Keratinocyte (primary cell): Measurements from ENCODE around the gene ERI3. TPM values are rescaled to one million over a fixed set of nuclear protein-coding genes. Genes with fewer than 3 reads are reported as not detected.

ENCODE experiments used
- DNase-seq: peaks from one replicate; pipeline ENCODE4 v3.0.0-alpha.2; 2011; ENCODE audit warnings: low read depth, missing footprints, low spot score
- FAIRE-seq: peaks from 2 replicates; lab custom pipeline; 2011; peaks lifted over from hg19 to GRCh38; lab: Jason Lieb, UNC
- H2AFZ ChIP-seq: 2 replicates; pipeline ENCODE4 v1.6.0; 2012; ENCODE audit warnings: low read length, control low read depth, inconsistent platforms; ENCODE audit not compliant: control insufficient read depth
- H3K27ac ChIP-seq: 2 replicates; pipeline ENCODE4 v1.5.1; 2011; ENCODE audit warnings: low read length; ENCODE audit not compliant: control insufficient read depth, insufficient read depth
- H3K27me3 ChIP-seq: 3 replicates; pipeline ENCODE4 v1.6.0; 2011; ENCODE audit warnings: low read length; ENCODE audit not compliant: control insufficient read depth, insufficient read depth; ENCODE audit errors: extremely low read depth
- H3K36me3 ChIP-seq, 2 experiments: 2 replicates in 1 of 2; 3 replicates in 1 of 2; pipeline ENCODE4 v1.5.1; 2011; ENCODE audit warnings: low read length in 2 of 2, mild to moderate bottlenecking in 1 of 2; ENCODE audit not compliant: control insufficient read depth in 2 of 2, insufficient read depth in 2 of 2; ENCODE audit errors: extremely low read depth in 1 of 2
- H3K4me1 ChIP-seq: 3 replicates; pipeline ENCODE4 v1.5.1; 2011; ENCODE audit warnings: low read length; ENCODE audit not compliant: control insufficient read depth, insufficient read depth; ENCODE audit errors: extremely low read depth
- H3K4me2 ChIP-seq: 3 replicates; pipeline ENCODE4 v1.6.0; 2011; ENCODE audit warnings: low read depth, low read length; ENCODE audit not compliant: control insufficient read depth, insufficient read depth; ENCODE audit errors: extremely low read depth
- H3K4me3 ChIP-seq, 3 experiments: fragments of 200-600 bp in 1 of 3; sonication (generic) in 1 of 3; 2 replicates in 2 of 3; 3 replicates in 1 of 3; pipeline ENCODE4 v1.5.1; 2011 to 2016; ENCODE audit warnings: low read length in 3 of 3, mild to moderate bottlenecking in 3 of 3, control low read depth in 2 of 3, inconsistent platforms in 1 of 3, low read depth in 1 of 3, mixed read lengths in 1 of 3, mixed run types in 1 of 3, moderate library complexity in 1 of 3; ENCODE audit not compliant: control insufficient read depth in 2 of 3, insufficient read depth in 2 of 3; ENCODE audit errors: extremely low read depth in 1 of 3
- H3K79me2 ChIP-seq: 2 replicates; pipeline ENCODE4 v1.6.0; 2012; ENCODE audit warnings: low read length; ENCODE audit not compliant: control insufficient read depth, insufficient read depth
- H3K9ac ChIP-seq: 3 replicates; pipeline ENCODE4 v1.6.0; 2011; ENCODE audit warnings: low read length; ENCODE audit not compliant: control insufficient read depth, insufficient read depth; ENCODE audit errors: extremely low read depth
- H3K9me1 ChIP-seq: 3 replicates; pipeline ENCODE4 v1.6.0; 2011; ENCODE audit warnings: low read length; ENCODE audit not compliant: control insufficient read depth, insufficient read depth; ENCODE audit errors: extremely low read depth
- H3K9me3 ChIP-seq: 2 replicates; pipeline ENCODE4 v1.5.1; 2012; ENCODE audit warnings: low read depth, low read length; ENCODE audit not compliant: control insufficient read depth
- H4K20me1 ChIP-seq: 3 replicates; pipeline ENCODE4 v1.6.0; 2011; ENCODE audit warnings: low read length; ENCODE audit not compliant: control insufficient read depth, insufficient read depth; ENCODE audit errors: extremely low read depth
- CTCF ChIP-seq, 3 experiments: IDR thresholded peaks in 1 of 3; conservative IDR thresholded peaks in 1 of 3; optimal IDR thresholded peaks in 1 of 3; 2 replicates in 2 of 3; 3 replicates in 1 of 3; pipeline versions ENCODE3 to v1.5.1; 2011; ENCODE audit warnings: low read length in 3 of 3, mild to moderate bottlenecking in 3 of 3, moderate library complexity in 2 of 3, control low read depth in 1 of 3, inconsistent platforms in 1 of 3; ENCODE audit not compliant: insufficient read depth in 2 of 3; ENCODE audit errors: extremely low read depth in 1 of 3
- EZH2 ChIP-seq: IDR thresholded peaks from one replicate; pipeline ENCODE4 v1.6.1; 2012; ENCODE audit warnings: inconsistent platforms, mild to moderate bottlenecking, low read length, moderate library complexity
- dilution Hi-C: fragments of 300-500 bp; cut with MboI; formaldehyde crosslinking; loops from one replicate; pipeline ENCODE4 v1.7.0; 2020; ENCODE audit warnings: low sequenced_read_pairs; ENCODE audit not compliant: extremely low pct_ligation_motif_present
- polyA minus RNA-seq, 3 experiments: library from RNA; depleted of rRNA, polyadenylated mRNA; stranded (reverse); fragments of >200 nt; gene quantifications; 1 replicate in 1 of 3; 2 replicates in 1 of 3; 3 replicates in 1 of 3; pipeline ENCODE4 v1.2.3, GENCODE V29; 2011
- polyA plus RNA-seq, 5 experiments: library from polyadenylated mRNA; depleted of rRNA in 3 of 5; stranded (reverse) in 3 of 5; stranded (forward) in 1 of 5; unstranded in 1 of 5; fragments of >200 nt; gene quantifications; 1 replicate in 1 of 5; 2 replicates in 3 of 5; 3 replicates in 1 of 5; pipeline versions ENCODE4 v1.2.1 to v1.2.3, GENCODE V29; 2011 to 2012; ENCODE audit warnings: missing spikeins in 2 of 5, low read depth in 1 of 5, low replicate concordance in 1 of 5

Gene ERI3, protein sequence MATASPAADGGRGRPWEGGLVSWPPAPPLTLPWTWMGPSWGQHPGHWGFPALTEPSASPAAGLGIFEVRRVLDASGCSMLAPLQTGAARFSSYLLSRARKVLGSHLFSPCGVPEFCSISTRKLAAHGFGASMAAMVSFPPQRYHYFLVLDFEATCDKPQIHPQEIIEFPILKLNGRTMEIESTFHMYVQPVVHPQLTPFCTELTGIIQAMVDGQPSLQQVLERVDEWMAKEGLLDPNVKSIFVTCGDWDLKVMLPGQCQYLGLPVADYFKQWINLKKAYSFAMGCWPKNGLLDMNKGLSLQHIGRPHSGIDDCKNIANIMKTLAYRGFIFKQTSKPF
- 43.7 to 56.6 TPM (median 49.0 TPM) in 3 replicates for polyA plus RNA-seq
- 64.5 TPM for polyA plus RNA-seq (2011; ENCODE audit: low read depth)
- 45.5 and 64.3 TPM in 2 replicates for polyA plus RNA-seq (2011; cell fraction: cytosol; rRNA removed)
- 36.5 and 44.1 TPM in 2 replicates for polyA plus RNA-seq (2011; cell fraction: nucleus; rRNA removed)
- polyA plus RNA-seq (2012; ENCODE audit: low replicate concordance): 31.0 and 46.4 TPM in 2 replicates
- 51.0 to 77.9 TPM (median 62.7 TPM) in 3 replicates for polyA minus RNA-seq
- 74.8 TPM for polyA minus RNA-seq (2011; cell fraction: cytosol; rRNA and poly(A)+ RNA removed)
- polyA minus RNA-seq (2011; cell fraction: nucleus; rRNA and poly(A)+ RNA removed): 19.6 and 24.7 TPM in 2 replicates

GRCh38 chr1:44354840-44355581, at the start of gene ERI3:
ERI3 (minus strand) TSS chr1:44355257; CDS start chr1:44355026, 231 bp downstream.
- H3K4me3 ChIP-seq: peak within 1 kb of the TSS; percentile 85 to 96 (median 91)
- dilution Hi-C loops: no loop called here
- no peaks in the 10 kb centered on the region for H3K36me3 ChIP-seq
- TF ChIP-seq CTCF (optimal IDR thresholded peaks at IDR 0.05 in 1 of 3, IDR thresholded peaks at IDR 0.05 in 1 of 3, conservative IDR thresholded peaks at IDR 0.05 in 1 of 3; ENCODE audit: extremely low read depth in 1 of 3, insufficient read depth in 2 of 3, low read length in 3 of 3) (no peak), EZH2 (no peak)
- H3K79me2 ChIP-seq: peaks cover 28% of the 10 kb centered on the region
- peak within 1 kb of the TSS; percentile 79 for H2AFZ ChIP-seq
- no peaks in the 10 kb centered on the region for H3K9me3 ChIP-seq
- DNase-seq: peak; percentile 80
- no peaks in the 10 kb centered on the region for H4K20me1 ChIP-seq
- FAIRE-seq: peak; percentile 82
- H3K4me2 ChIP-seq: peak within 1 kb of the TSS; percentile 93
- H3K9ac ChIP-seq: peak within 1 kb of the TSS; percentile 89
- peaks cover 20% of the 10 kb centered on the region for H3K4me1 ChIP-seq
- H3K27me3 ChIP-seq: no peaks in the 10 kb centered on the region
- H3K9me1 ChIP-seq: no peaks in the 10 kb centered on the region
- H3K27ac ChIP-seq: peak within 1 kb of the TSS; percentile 73

GRCh38 chr1:44401256-44402228, 46.5 kb upstream of the ERI3 start:
- Histone ChIP-seq H3K4me2 (no peak overlapping the region), H3K9me1 (no peaks in the 10 kb centered on the region), H3K36me3 (no peaks in the 10 kb centered on the region), H2AFZ (no peak overlapping the region), H4K20me1 (no peaks in the 10 kb centered on the region), H3K9ac (no peak overlapping the region), H3K9me3 (no peaks in the 10 kb centered on the region), H3K27ac (no peak overlapping the region), H3K79me2 (no peaks in the 10 kb centered on the region), H3K27me3 (peaks cover 40% of the 10 kb centered on the region), H3K4me1 (no peaks in the 10 kb centered on the region), H3K4me3 (no peak overlapping the region)
- TF ChIP-seq EZH2 (no peak), CTCF (optimal IDR thresholded peaks at IDR 0.05 in 1 of 3, IDR thresholded peaks at IDR 0.05 in 1 of 3, conservative IDR thresholded peaks at IDR 0.05 in 1 of 3; ENCODE audit: extremely low read depth in 1 of 3, insufficient read depth in 2 of 3, low read length in 3 of 3) (no peak)
- DNase-seq: no peak
- dilution Hi-C loops: no loop called here
- FAIRE-seq: no peak
